Liver (tissue), 3 donors: ENCODE measurements around the gene NISCH.

Experiments used
- ATF3 ChIP-seq: IDR thresholded peaks from 2 replicates; pipeline ENCODE4 v1.6.1; 2016; ENCODE audit warnings: antibody characterized with exemption
- CTCF ChIP-seq: fragments of 150-350 bp; IDR thresholded peaks from 2 replicates; pipeline ENCODE4 v1.5.1; 2017; ENCODE audit warnings: improper control_type of control experiment, low read depth, low read length; ENCODE audit not compliant: missing input control
- EGR1 ChIP-seq, 2 donors: IDR thresholded peaks; 2 replicates each; pipeline ENCODE4 v1.6.1; 2016 to 2018; ENCODE audit warnings: antibody characterized with exemption in 2 of 2, low read depth in 2 of 2
- RAD21 ChIP-seq, 2 donors: IDR thresholded peaks; 2 replicates each; pipeline ENCODE4 v1.6.1; 2016; ENCODE audit warnings: antibody characterized with exemption in 2 of 2, mild to moderate bottlenecking in 2 of 2
- TAF1 ChIP-seq: conservative IDR thresholded peaks from 2 replicates; pipeline ENCODE4 v1.6.1; 2016; ENCODE audit warnings: antibody characterized with exemption, mild to moderate bottlenecking
- YY1 ChIP-seq: IDR thresholded peaks from 2 replicates; pipeline ENCODE4 v1.6.1; 2016; ENCODE audit warnings: antibody characterized with exemption, mild to moderate bottlenecking
- TF ChIP-seq, protein P1 (sequence below): IDR thresholded peaks from 2 replicates; pipeline ENCODE4 v1.6.1; 2016; ENCODE audit warnings: antibody characterized with exemption
- TF ChIP-seq, protein P2 (sequence below): IDR thresholded peaks from 2 replicates; pipeline ENCODE4 v1.6.1; 2016; ENCODE audit warnings: antibody characterized with exemption
- donor health status: healthy.
- donor health status: healthy.

GRCh38 chr3:52481819-52482521 lies 26.6 kb downstream of the NISCH start:
- TF ChIP-seq, protein P1, sequence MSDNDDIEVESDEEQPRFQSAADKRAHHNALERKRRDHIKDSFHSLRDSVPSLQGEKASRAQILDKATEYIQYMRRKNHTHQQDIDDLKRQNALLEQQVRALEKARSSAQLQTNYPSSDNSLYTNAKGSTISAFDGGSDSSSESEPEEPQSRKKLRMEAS: no peak
- peak; percentile 7 for TF ChIP-seq CTCF
- TF ChIP-seq TAF1: no peak
- no peak for TF ChIP-seq ATF3
- no peak for TF ChIP-seq YY1
- no peak for TF ChIP-seq EGR1 (IDR thresholded peaks at IDR 0.05; ENCODE audit: low read depth in 2 of 2)
- TF ChIP-seq RAD21 (IDR thresholded peaks at IDR 0.05): no peak
- TF ChIP-seq, protein P2, sequence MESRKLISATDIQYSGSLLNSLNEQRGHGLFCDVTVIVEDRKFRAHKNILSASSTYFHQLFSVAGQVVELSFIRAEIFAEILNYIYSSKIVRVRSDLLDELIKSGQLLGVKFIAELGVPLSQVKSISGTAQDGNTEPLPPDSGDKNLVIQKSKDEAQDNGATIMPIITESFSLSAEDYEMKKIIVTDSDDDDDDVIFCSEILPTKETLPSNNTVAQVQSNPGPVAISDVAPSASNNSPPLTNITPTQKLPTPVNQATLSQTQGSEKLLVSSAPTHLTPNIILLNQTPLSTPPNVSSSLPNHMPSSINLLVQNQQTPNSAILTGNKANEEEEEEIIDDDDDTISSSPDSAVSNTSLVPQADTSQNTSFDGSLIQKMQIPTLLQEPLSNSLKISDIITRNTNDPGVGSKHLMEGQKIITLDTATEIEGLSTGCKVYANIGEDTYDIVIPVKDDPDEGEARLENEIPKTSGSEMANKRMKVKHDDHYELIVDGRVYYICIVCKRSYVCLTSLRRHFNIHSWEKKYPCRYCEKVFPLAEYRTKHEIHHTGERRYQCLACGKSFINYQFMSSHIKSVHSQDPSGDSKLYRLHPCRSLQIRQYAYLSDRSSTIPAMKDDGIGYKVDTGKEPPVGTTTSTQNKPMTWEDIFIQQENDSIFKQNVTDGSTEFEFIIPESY: no peak
